HEK293 (cell line): ENCODE measurements around the gene PAK4.
A peak's percentile ranks its signal among the peaks of the same experiment; 100 is the strongest.

Source experiments
- CTCF ChIA-PET: fragments of 350-600 bp; formaldehyde crosslinking; extraction: SDS; loops from one replicate; lab custom pipeline; 2021; ENCODE audit warnings: antibody characterized with exemption; lab: Yijun Ruan, JAX
- POLR2A ChIA-PET: fragments of 300-600 bp; formaldehyde crosslinking; extraction: SDS; loops from one replicate; lab custom pipeline; 2020; ENCODE audit warnings: antibody characterized with exemption, inconsistent platforms; lab: Yijun Ruan, JAX
- H3K27ac ChIP-seq: fragments of 200-500 bp; sonication (Bioruptor generic); 2 replicates; pipeline ENCODE4 v1.5.1; 2014; ENCODE audit warnings: low read depth, low read length, control low read depth, inconsistent platforms; ENCODE audit errors: extremely low read depth
- H3K36me3 ChIP-seq, 2 experiments: fragments of 200-500 bp in 1 of 2; sonication (Bioruptor generic) in 1 of 2; 1 replicate in 1 of 2; 2 replicates in 1 of 2; pipeline ENCODE4 v1.5.1; 2014 to 2017; ENCODE audit warnings: inconsistent platforms in 2 of 2, low read length in 2 of 2; ENCODE audit not compliant: control insufficient read depth in 2 of 2, insufficient read depth in 1 of 2
- H3K4me1 ChIP-seq: fragments of 200-500 bp; sonication (Bioruptor generic); 2 replicates; pipeline ENCODE4 v1.5.1; 2014; ENCODE audit warnings: mild to moderate bottlenecking, low read length, inconsistent platforms; ENCODE audit not compliant: control insufficient read depth, insufficient read depth
- H3K4me3 ChIP-seq: 2 replicates; pipeline ENCODE4 v1.5.1; 2011; ENCODE audit warnings: low read depth, mild to moderate bottlenecking, control low read depth, low read length, moderate library complexity
- H3K9me3 ChIP-seq: fragments of 200-500 bp; sonication (Bioruptor generic); 2 replicates; pipeline ENCODE4 v1.5.1; 2014; ENCODE audit warnings: low read depth, low read length, inconsistent platforms; ENCODE audit not compliant: control insufficient read depth, insufficient read depth
- BCL6B ChIP-seq: fragments of 450-650 bp; formaldehyde crosslinking; IDR thresholded peaks from 2 replicates; pipeline ENCODE4 v1.5.1; 2017; ENCODE audit warnings: missing biosample characterization, missing genetic modification characterization
- GLIS2 ChIP-seq: fragments of 450-650 bp; formaldehyde crosslinking; IDR thresholded peaks from 2 replicates; pipeline ENCODE4 v1.5.1; 2016; ENCODE audit warnings: missing biosample characterization, missing genetic modification characterization
- HIC1 ChIP-seq: fragments of 450-650 bp; formaldehyde crosslinking; IDR thresholded peaks from 2 replicates; pipeline ENCODE4 v1.5.1; 2016; ENCODE audit warnings: missing biosample characterization, missing genetic modification characterization
- KLF10 ChIP-seq: fragments of 450-650 bp; IDR thresholded peaks from 2 replicates; pipeline ENCODE4 v1.5.1; 2018; ENCODE audit warnings: missing biosample characterization, mild to moderate bottlenecking, missing genetic modification characterization
- KLF7 ChIP-seq: fragments of 450-650 bp; formaldehyde crosslinking; IDR thresholded peaks from 2 replicates; pipeline ENCODE4 v1.5.1; 2016; ENCODE audit warnings: missing biosample characterization, missing genetic modification characterization, borderline replicate concordance
- MEIS1 ChIP-seq: sonication (generic); formaldehyde crosslinking; IDR thresholded peaks from 2 replicates; pipeline ENCODE4 v1.8.1; 2022; ENCODE audit warnings: missing genetic modification reagents, mild to moderate bottlenecking, borderline replicate concordance
- MYNN ChIP-seq: fragments of 450-650 bp; formaldehyde crosslinking; IDR thresholded peaks from 2 replicates; pipeline ENCODE4 v1.5.1; 2016; ENCODE audit warnings: missing biosample characterization, missing genetic modification characterization, borderline replicate concordance
- PATZ1 ChIP-seq: fragments of 450-650 bp; formaldehyde crosslinking; IDR thresholded peaks from 2 replicates; pipeline ENCODE4 v1.5.1; 2016; ENCODE audit warnings: missing biosample characterization, missing genetic modification characterization
- REPIN1 ChIP-seq: fragments of 450-650 bp; formaldehyde crosslinking; IDR thresholded peaks from 2 replicates; pipeline ENCODE4 v1.5.1; 2017; ENCODE audit warnings: missing biosample characterization, missing genetic modification characterization, low read depth
- SP2 ChIP-seq: fragments of 450-650 bp; formaldehyde crosslinking; IDR thresholded peaks from 2 replicates; pipeline ENCODE4 v1.5.1; 2016; ENCODE audit warnings: missing biosample characterization, missing genetic modification characterization
- TRIM28 ChIP-seq: IDR thresholded peaks from 2 replicates; pipeline ENCODE4 v1.6.1; 2011; ENCODE audit warnings: low read length, control low read depth, borderline replicate concordance
- ZBTB1 ChIP-seq: fragments of 450-650 bp; formaldehyde crosslinking; IDR thresholded peaks from 2 replicates; pipeline ENCODE4 v1.5.1; 2016; ENCODE audit warnings: missing biosample characterization, missing genetic modification characterization
- ZBTB17 ChIP-seq: fragments of 450-650 bp; formaldehyde crosslinking; IDR thresholded peaks from 2 replicates; pipeline ENCODE4 v1.5.1; 2016; ENCODE audit warnings: missing biosample characterization, missing genetic modification characterization
- ZBTB44 ChIP-seq: fragments of 450-650 bp; IDR thresholded peaks from 2 replicates; pipeline ENCODE4 v1.5.1; 2018; ENCODE audit warnings: missing biosample characterization, mild to moderate bottlenecking, missing genetic modification characterization
- ZEB2 ChIP-seq: fragments of 450-650 bp; formaldehyde crosslinking; IDR thresholded peaks from 2 replicates; pipeline ENCODE4 v1.5.1; 2016; ENCODE audit warnings: missing biosample characterization, missing genetic modification characterization
- ZIC2 ChIP-seq: fragments of 450-650 bp; formaldehyde crosslinking; IDR thresholded peaks from 2 replicates; pipeline ENCODE4 v1.5.1; 2016; ENCODE audit warnings: missing biosample characterization, missing genetic modification characterization
- ZNF132 ChIP-seq: fragments of 450-650 bp; formaldehyde crosslinking; IDR thresholded peaks from 2 replicates; pipeline ENCODE4 v1.5.1; 2017; ENCODE audit warnings: missing biosample characterization, missing genetic modification characterization, borderline replicate concordance
- ZNF19 ChIP-seq: fragments of 450-650 bp; formaldehyde crosslinking; IDR thresholded peaks from 2 replicates; pipeline ENCODE4; 2016; ENCODE audit warnings: missing biosample characterization, missing genetic modification characterization, low read depth
- ZNF37A ChIP-seq: fragments of 450-650 bp; IDR thresholded peaks from 2 replicates; pipeline ENCODE4 v1.5.1; 2018; ENCODE audit warnings: missing biosample characterization, missing genetic modification characterization
- ZNF558 ChIP-seq: fragments of 450-650 bp; formaldehyde crosslinking; IDR thresholded peaks from 2 replicates; pipeline ENCODE4 v1.5.1; 2016; ENCODE audit warnings: missing biosample characterization, missing genetic modification characterization
- ZNF621 ChIP-seq: fragments of 450-650 bp; formaldehyde crosslinking; IDR thresholded peaks from 2 replicates; pipeline ENCODE4 v1.5.1; 2017; ENCODE audit warnings: missing biosample characterization, missing genetic modification characterization
- ZNF623 ChIP-seq: fragments of 450-650 bp; formaldehyde crosslinking; IDR thresholded peaks from 2 replicates; pipeline ENCODE4 v1.5.1; 2016; ENCODE audit warnings: missing biosample characterization, missing genetic modification characterization
- ZNF660 ChIP-seq: fragments of 450-650 bp; IDR thresholded peaks from 2 replicates; pipeline ENCODE4 v1.5.1; 2018; ENCODE audit warnings: missing biosample characterization, mild to moderate bottlenecking, missing genetic modification characterization
- ZNF692 ChIP-seq: fragments of 450-650 bp; formaldehyde crosslinking; IDR thresholded peaks from 2 replicates; pipeline ENCODE4 v1.5.1; 2016; ENCODE audit warnings: missing biosample characterization, missing genetic modification characterization

PAK4 gene

GRCh38 chr19:39177110-39177699, 51.6 kb downstream of the PAK4 start:
- ChIA-PET POLR2A (no interaction called here), CTCF (interaction anchor here (5.1 kb wide), 1 partner anchor 10 kb away, joined by 33 read pairs; no protein-coding TSS in a partner anchor)
- Histone ChIP-seq H3K27ac (no peak overlapping the region), H3K4me1 (no peaks in the 10 kb centered on the region), H3K36me3 (peaks cover 32 to 53% of the 10 kb centered on the region in 2 experiments), H3K4me3 (no peak overlapping the region), H3K9me3 (no peaks in the 10 kb centered on the region)
- TF ChIP-seq ZNF621 (tag by site-specific recombination): peak; percentile 89; the same call in 1 of the 2 replicates
- TF ChIP-seq ZNF660 (tag by site-specific recombination): no peak
- peak; percentile 55 for TF ChIP-seq SP2
- TF ChIP-seq ZEB2 (tag by site-specific recombination): 0 out of 2 replicates have a peak, but pooled peaks have one; percentile 4
- no peak for TF ChIP-seq KLF10 (tag by site-specific recombination)

GRCh38 chr19:39177736-39178135, 52.1 kb downstream of the PAK4 start:
- no peaks in the 10 kb centered on the region for H3K9me3 ChIP-seq
- no peak for TF ChIP-seq KLF7
- no peak for TF ChIP-seq ZBTB44 (tag by site-specific recombination)
- TF ChIP-seq ZNF37A: no peak
- TF ChIP-seq ZNF558: no peak
- TF ChIP-seq ZNF132 (tag by site-specific recombination): no peak
- no peak for TF ChIP-seq BCL6B (tag by site-specific recombination)
- no peak for TF ChIP-seq ZNF19 (tag by site-specific recombination)
- no peak for TF ChIP-seq SP2
- no peak for TF ChIP-seq ZBTB1 (tag by site-specific recombination)
- no peak for TF ChIP-seq ZNF623
- TF ChIP-seq ZBTB17 (tag by site-specific recombination): no peak
- no peak for TF ChIP-seq MEIS1
- no peak overlapping the region for H3K4me3 ChIP-seq
- no peaks in the 10 kb centered on the region for H3K4me1 ChIP-seq
- POLR2A ChIA-PET: no interaction called here
- H3K36me3 ChIP-seq: peaks cover 32 to 53% of the 10 kb centered on the region in 2 experiments
- CTCF ChIA-PET: no interaction called here
- no peak overlapping the region for H3K27ac ChIP-seq

GRCh38 chr19:39178296-39179006, 52.9 kb downstream of the PAK4 start:
- CTCF ChIA-PET: no interaction called here
- peaks cover 32 to 53% of the 10 kb centered on the region in 2 experiments for H3K36me3 ChIP-seq

More at GRCh38 chr19:39178296-39179006, 52.9 kb downstream of the PAK4 start:
- no peaks in the 10 kb centered on the region; the same call in 1 of the 2 replicates for H3K9me3 ChIP-seq
- H3K4me3 ChIP-seq: no peak overlapping the region
- H3K4me1 ChIP-seq: no peaks in the 10 kb centered on the region
- no peak overlapping the region for H3K27ac ChIP-seq
- TF ChIP-seq ZIC2 (tag by site-specific recombination) (peak; percentile 24; the same call in 1 of the 2 replicates), HIC1 (tag by site-specific recombination) (peak; percentile 29; the same call in 1 of the 2 replicates), PATZ1 (tag by site-specific recombination) (peak; percentile 41; the same call in 1 of the 2 replicates), MYNN (no peak), REPIN1 (tag by site-specific recombination) (no peak), ZNF692 (tag by site-specific recombination) (no peak), TRIM28 (no peak), GLIS2 (tag by site-specific recombination) (peak; percentile 75)
- TF ChIP-seq, all 188 proteins: peak for 4
- POLR2A ChIA-PET: no interaction called here
